ENCODE data around the gene NOS1AP.

NOS1AP gene

GRCh38 chr1:162070094-162070748 lies 730 bp downstream of the NOS1AP start:
- Histone ChIP-seq H3K27me3 (replicated peaks; ENCODE audit: insufficient read depth, low read length) (0 out of 2 replicates have a peak, but pooled peaks cover 3% of the 10 kb centered on the region), H3F3A (ENCODE audit: insufficient read depth, low read length) (0 out of 2 replicates have a peak, but pooled peaks cover 3% of the 10 kb centered on the region), H3K4me3 (ENCODE audit: low read length) (peak overlapping the region; percentile 87), H3K79me2 (ENCODE audit: low read length) (peaks cover 32% of the 10 kb centered on the region), H2AFZ (ENCODE audit: low read length) (peak overlapping the region; percentile 81), H3K4me2 (ENCODE audit: low read depth, low read length) (peak overlapping the region; percentile 96), H4K20me1 (ENCODE audit: insufficient read depth, low read length) (0 out of 2 replicates have a peak, but pooled peaks cover 2% of the 10 kb centered on the region), H3K9ac (ENCODE audit: low read length) (peak overlapping the region; percentile 64), H3K4me1 (ENCODE audit: low read length) (peaks cover 10% of the 10 kb centered on the region; the same call in 1 of the 2 replicates), H3K27ac (ENCODE audit: low read length) (no peak overlapping the region), H3K9me3 (replicated peaks; ENCODE audit: insufficient read depth, low read length) (no peaks in the 10 kb centered on the region), H3K36me3 (replicated peaks; ENCODE audit: insufficient read depth, low read length) (no peaks in the 10 kb centered on the region), H3K9me2 (replicated peaks; ENCODE audit: insufficient read depth, low read length) (no peaks in the 10 kb centered on the region)
- DNase-seq = peak; percentile 21
- TF ChIP-seq EZH2 (optimal IDR thresholded peaks at IDR 0.05; ENCODE audit: low read depth, low read length) (no peak), EZH2phosphoT487 (IDR thresholded peaks at IDR 0.05; ENCODE audit: low read length) (no peak), CTCF (IDR thresholded peaks at IDR 0.05; ENCODE audit: low read length) (no peak)

- Histone ChIP-seq H3K36me3 (replicated peaks; ENCODE audit: insufficient read depth, low read length) (no peaks in the 10 kb centered on the region), H3K79me2 (ENCODE audit: low read length) (peaks cover 32% of the 10 kb centered on the region), H3K9ac (ENCODE audit: low read length) (peak overlapping the region; percentile 64; the same call in 1 of the 2 replicates), H4K20me1 (ENCODE audit: insufficient read depth, low read length) (0 out of 2 replicates have a peak, but pooled peaks cover 2% of the 10 kb centered on the region), H3K4me2 (ENCODE audit: low read depth, low read length) (peak overlapping the region; percentile 96), H3K27ac (ENCODE audit: low read length) (no peak overlapping the region), H3F3A (ENCODE audit: insufficient read depth, low read length) (0 out of 2 replicates have a peak, but pooled peaks cover 3% of the 10 kb centered on the region), H3K9me3 (replicated peaks; ENCODE audit: insufficient read depth, low read length) (no peaks in the 10 kb centered on the region), H3K4me1 (ENCODE audit: low read length) (peaks cover 10% of the 10 kb centered on the region; the same call in 1 of the 2 replicates), H3K27me3 (replicated peaks; ENCODE audit: insufficient read depth, low read length) (0 out of 2 replicates have a peak, but pooled peaks cover 3% of the 10 kb centered on the region), H3K9me2 (replicated peaks; ENCODE audit: insufficient read depth, low read length) (no peaks in the 10 kb centered on the region), H3K4me3 (ENCODE audit: low read length) (peak overlapping the region; percentile 87), H2AFZ (ENCODE audit: low read length) (peak overlapping the region; percentile 81; the same call in 1 of the 2 replicates)
- TF ChIP-seq EZH2phosphoT487 (IDR thresholded peaks at IDR 0.05; ENCODE audit: low read length) (no peak), EZH2 (optimal IDR thresholded peaks at IDR 0.05; ENCODE audit: low read depth, low read length) (no peak), CTCF (IDR thresholded peaks at IDR 0.05; ENCODE audit: low read length) (no peak)
- peak; percentile 29 for DNase-seq
Observed at GRCh38 chr1:162070825-162071224, 1.3 kb downstream of the NOS1AP start.

- Histone ChIP-seq H4K20me1 (ENCODE audit: insufficient read depth, low read length) (0 out of 2 replicates have a peak, but pooled peaks cover 2% of the 10 kb centered on the region), H3K9me3 (replicated peaks; ENCODE audit: insufficient read depth, low read length) (no peaks in the 10 kb centered on the region), H3K27me3 (replicated peaks; ENCODE audit: insufficient read depth, low read length) (0 out of 2 replicates have a peak, but pooled peaks cover 2% of the 10 kb centered on the region), H3K36me3 (replicated peaks; ENCODE audit: insufficient read depth, low read length) (no peaks in the 10 kb centered on the region), H3K27ac (ENCODE audit: low read length) (no peak overlapping the region), H3K4me2 (ENCODE audit: low read depth, low read length) (no peak overlapping the region), H3K79me2 (ENCODE audit: low read length) (peaks cover 32% of the 10 kb centered on the region), H3K4me1 (ENCODE audit: low read length) (peaks cover 10% of the 10 kb centered on the region; the same call in 1 of the 2 replicates), H3K4me3 (ENCODE audit: low read length) (no peak overlapping the region), H3K9me2 (replicated peaks; ENCODE audit: insufficient read depth, low read length) (no peaks in the 10 kb centered on the region), H3F3A (ENCODE audit: insufficient read depth, low read length) (0 out of 2 replicates have a peak, but pooled peaks cover 3% of the 10 kb centered on the region), H3K9ac (ENCODE audit: low read length) (no peak overlapping the region), H2AFZ (ENCODE audit: low read length) (no peak overlapping the region)
- no peak for DNase-seq
- TF ChIP-seq CTCF (IDR thresholded peaks at IDR 0.05; ENCODE audit: low read length) (no peak), EZH2phosphoT487 (IDR thresholded peaks at IDR 0.05; ENCODE audit: low read length) (no peak), EZH2 (optimal IDR thresholded peaks at IDR 0.05; ENCODE audit: low read depth, low read length) (no peak)
Observed at GRCh38 chr1:162072740-162073139, 3.2 kb downstream of the NOS1AP start.
